Cardiac fibroblast (primary cell): Measurements from ENCODE around the gene PARS2.
A peak's percentile ranks its signal among the peaks of the same experiment; 100 is the strongest.

Source experiments
- DNase-seq, 2 donors: peaks; one replicate each; pipeline versions ENCODE4 v3.0.0 to v3.0.0-alpha.2; 2010; ENCODE audit warnings: low read depth in 2 of 2
- H3K4me3 ChIP-seq, 2 donors: replicated peaks in 1 of 2; 1 replicate in 1 of 2; 2 replicates in 1 of 2; pipeline ENCODE4 v1.5.1; 2011; ENCODE audit warnings: low read depth in 2 of 2, low read length in 2 of 2, mild to moderate bottlenecking in 2 of 2, moderate library complexity in 1 of 2
- TF ChIP-seq, protein P1 (sequence below): IDR thresholded peaks from one replicate; pipeline ENCODE4 v1.5.1; 2011; ENCODE audit warnings: low read depth, mild to moderate bottlenecking, low read length, inconsistent platforms

PARS2 gene

DNA sequence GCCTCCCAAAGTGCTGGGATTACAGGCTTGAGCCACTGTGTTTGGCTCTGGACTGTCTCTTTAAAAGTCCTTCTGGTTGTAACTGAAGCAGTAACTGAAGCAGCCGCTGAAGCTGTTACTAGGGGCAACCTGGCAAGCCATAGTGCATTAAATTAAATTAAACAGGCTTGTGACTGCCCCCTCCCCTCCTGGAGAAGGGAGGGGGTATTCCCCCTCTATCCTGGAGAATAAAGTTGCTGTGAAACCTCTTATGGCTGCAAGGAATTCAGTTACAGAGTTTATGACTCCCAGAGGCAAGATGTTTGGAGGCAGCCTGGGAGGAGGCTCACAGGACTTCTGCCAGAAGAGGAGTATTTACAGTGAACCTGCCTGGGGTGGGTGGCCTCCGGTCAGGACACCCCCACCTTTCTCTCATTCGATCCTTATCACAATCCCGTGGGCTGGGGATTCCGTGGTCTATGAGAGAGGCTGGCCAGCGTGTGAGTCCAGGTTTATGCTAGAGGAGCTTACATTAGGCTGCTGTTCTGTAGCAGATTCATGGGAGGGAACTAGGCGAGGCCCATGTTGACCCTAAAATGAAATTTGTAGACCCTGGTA, 28.5 kb upstream of the PARS2 start:
- TF ChIP-seq, protein P1, sequence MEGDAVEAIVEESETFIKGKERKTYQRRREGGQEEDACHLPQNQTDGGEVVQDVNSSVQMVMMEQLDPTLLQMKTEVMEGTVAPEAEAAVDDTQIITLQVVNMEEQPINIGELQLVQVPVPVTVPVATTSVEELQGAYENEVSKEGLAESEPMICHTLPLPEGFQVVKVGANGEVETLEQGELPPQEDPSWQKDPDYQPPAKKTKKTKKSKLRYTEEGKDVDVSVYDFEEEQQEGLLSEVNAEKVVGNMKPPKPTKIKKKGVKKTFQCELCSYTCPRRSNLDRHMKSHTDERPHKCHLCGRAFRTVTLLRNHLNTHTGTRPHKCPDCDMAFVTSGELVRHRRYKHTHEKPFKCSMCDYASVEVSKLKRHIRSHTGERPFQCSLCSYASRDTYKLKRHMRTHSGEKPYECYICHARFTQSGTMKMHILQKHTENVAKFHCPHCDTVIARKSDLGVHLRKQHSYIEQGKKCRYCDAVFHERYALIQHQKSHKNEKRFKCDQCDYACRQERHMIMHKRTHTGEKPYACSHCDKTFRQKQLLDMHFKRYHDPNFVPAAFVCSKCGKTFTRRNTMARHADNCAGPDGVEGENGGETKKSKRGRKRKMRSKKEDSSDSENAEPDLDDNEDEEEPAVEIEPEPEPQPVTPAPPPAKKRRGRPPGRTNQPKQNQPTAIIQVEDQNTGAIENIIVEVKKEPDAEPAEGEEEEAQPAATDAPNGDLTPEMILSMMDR, result no peak
- no peak for DNase-seq
- no peak overlapping the region for H3K4me3 ChIP-seq

DNA sequence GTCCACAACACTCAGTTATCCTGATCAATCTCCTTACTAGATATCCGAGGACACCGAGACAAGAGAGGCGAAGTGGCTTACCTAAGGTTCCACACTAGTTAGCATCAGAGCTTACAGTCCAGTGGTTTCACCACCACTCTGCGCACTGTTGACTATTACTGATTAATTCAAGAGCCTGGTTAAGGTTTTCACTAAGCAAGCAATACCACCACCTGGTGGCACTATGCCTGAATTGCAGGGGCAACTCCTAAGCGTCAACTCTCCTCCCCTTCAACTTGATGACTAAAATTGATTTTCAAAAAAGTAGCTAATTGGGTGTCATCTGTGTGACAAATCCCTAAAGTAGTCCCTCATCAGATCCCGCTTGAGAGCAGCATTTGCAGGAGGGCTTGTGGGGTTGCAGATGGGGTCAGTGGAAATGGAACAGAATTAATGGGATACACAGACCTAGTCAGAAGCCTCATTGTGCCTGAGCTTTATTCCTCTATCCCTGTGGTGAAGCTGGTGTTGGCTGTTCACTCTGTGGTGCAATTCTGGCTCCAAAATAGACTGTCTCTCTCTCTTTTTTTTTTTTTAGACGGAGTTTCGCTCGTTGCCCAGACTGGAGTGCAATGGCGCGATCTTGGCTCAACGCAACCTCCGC, 27.7 kb upstream of the PARS2 start:
- TF ChIP-seq, protein P1, result peak; percentile 80
- DNase-seq, result peak; percentile 17 to 68

DNA sequence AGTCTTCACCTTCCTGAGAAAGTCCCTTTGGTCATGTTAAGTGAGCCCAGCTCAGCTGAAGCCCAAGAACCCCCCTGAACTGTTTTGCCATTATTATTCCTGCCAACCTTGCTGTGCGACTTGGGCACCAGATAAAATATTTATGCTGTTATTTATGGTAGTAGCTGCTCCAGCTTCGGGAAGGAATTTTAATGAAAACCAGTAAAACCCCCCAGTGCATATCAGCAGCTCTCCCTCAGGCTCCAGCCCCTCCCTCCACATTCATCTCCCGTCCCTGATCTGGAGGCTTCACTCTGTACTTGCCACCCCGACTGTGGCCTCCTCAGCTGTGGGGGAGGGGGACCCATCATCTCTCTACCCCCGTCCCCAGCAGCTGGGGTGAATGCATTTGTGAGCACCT, 24.1 kb upstream of the PARS2 start:
- no peak overlapping the region for H3K4me3 ChIP-seq
- TF ChIP-seq, protein P1, result no peak
- DNase-seq, result no peak

More for the DNA sequence above, 27.7 kb upstream of the PARS2 start:
- H3K4me3 ChIP-seq, result no peak overlapping the region

DNA sequence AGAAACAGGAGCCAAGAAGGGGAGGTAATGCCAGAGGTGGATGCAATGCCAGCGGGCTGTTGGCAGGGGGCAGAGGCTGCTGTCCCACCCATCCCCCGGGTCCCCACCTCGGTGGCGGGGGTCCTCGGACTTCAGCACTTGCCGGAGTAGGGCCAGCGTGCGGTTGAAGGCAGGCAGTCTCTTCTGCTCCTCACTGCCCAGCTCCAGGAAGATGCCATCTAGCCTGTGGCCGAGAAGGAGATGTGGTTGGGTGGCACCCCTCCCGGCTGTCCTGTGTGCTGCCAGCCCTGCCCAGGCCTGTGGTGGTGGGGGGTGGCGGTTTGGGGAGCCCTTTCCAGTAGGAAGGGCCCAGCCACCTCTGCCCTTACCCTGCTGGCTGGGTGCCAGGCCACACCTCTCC, 23.3 kb upstream of the PARS2 start:
- DNase-seq, result no peak
- TF ChIP-seq, protein P1, result no peak

DNA sequence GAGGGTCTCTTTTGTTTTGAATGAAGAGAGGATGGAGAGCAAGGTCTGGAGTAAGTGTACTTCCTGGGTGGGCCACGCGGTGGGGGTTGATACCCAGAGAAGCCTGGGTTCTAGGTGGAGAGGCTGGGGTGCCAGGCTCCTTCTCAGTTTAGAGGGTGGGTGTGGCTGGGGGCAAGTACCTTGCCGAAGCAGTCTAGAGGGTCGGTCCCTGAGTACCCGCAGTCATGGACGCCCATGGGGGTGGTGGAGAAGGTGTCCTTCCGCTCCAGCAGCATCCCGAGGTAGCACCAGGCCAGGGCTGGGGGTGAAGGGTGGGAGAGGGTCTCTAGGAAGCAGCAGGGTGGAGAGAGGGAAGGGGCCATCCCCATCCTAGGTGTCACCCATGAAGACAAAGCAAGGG, 22.5 kb upstream of the PARS2 start:
- TF ChIP-seq, protein P1, result no peak
- no peak for DNase-seq
- H3K4me3 ChIP-seq, result no peak overlapping the region

More for the DNA sequence above, 23.3 kb upstream of the PARS2 start:
- H3K4me3 ChIP-seq, result no peak overlapping the region

DNA sequence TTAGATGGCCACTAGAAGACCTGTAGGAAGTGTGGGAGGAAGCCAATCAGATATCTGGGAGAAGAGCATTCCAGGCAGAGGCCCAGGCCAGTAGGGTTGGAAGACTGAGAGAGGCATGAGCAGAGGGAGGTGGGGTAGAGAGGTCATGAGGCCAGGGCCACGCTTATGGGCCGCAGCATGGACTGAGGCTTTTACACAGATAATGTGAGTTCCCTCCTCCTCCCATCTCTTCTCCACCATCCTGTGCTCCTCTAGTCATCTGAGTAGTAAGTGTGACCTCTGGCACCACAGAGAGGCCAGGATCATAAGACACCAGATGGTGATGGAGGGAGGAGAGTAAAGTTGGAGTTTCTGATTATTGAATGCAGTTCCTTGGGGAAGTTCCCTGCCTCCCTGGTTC, 19.7 kb upstream of the PARS2 start:
- TF ChIP-seq, protein P1, result no peak

More for the DNA sequence above, 19.7 kb upstream of the PARS2 start:
- no peak for DNase-seq
- H3K4me3 ChIP-seq, result no peak overlapping the region
